ENCODE data around the gene HEXIM2. TPM values are rescaled to one million over a fixed set of nuclear protein-coding genes. Genes with fewer than 3 reads are reported as not detected.

The HEXIM2 gene
- total RNA-seq, 2 experiments from 2014 or later: 3.5 TPM

Small RNAs within 50 kb of the gene (microRNA-seq; reads per million reads assigned to microRNA genes)
- gene MIR6784 (ENCODE audit: borderline microRNAs expressed, borderline replicate concordance): not detected

Other genes with a start within 250 kb of the HEXIM2 start
- not detected for gene GFAP, start 246.4 kb upstream of the HEXIM2 start, total RNA-seq
- gene KIF18B, start 214.1 kb upstream of the HEXIM2 start, total RNA-seq: 10 to 100 TPM; 54.9 to 55.4 TPM
- under 1 TPM; 0.36 to 0.40 TPM for gene C1QL1, start 193.6 kb upstream of the HEXIM2 start, total RNA-seq
- 10 to 100 TPM; 38.1 to 38.9 TPM for gene DCAKD, start 110.2 kb upstream of the HEXIM2 start, total RNA-seq
- 100 to 1,000 TPM; 234 to 235 TPM for gene NMT1, start 100.6 kb upstream of the HEXIM2 start, total RNA-seq
- 1 to 10 TPM; 2.4 TPM for gene PLCD3, start 29.4 kb upstream of the HEXIM2 start, total RNA-seq
- gene ACBD4, start 26.2 kb upstream of the HEXIM2 start, total RNA-seq: 10 to 100 TPM; 12.3 to 12.7 TPM
- 10 to 100 TPM; 24.3 to 24.7 TPM for gene HEXIM1, start 13.4 kb upstream of the HEXIM2 start, total RNA-seq
- 100 to 1,000 TPM; 228 to 242 TPM for gene FMNL1, start 60.0 kb downstream of the HEXIM2 start, total RNA-seq
- gene SPATA32, start 100.2 kb downstream of the HEXIM2 start, total RNA-seq: under 1 TPM in 1 of 2 experiments, not detected in 1; 0.12 TPM
- gene MAP3K14, start 155.1 kb downstream of the HEXIM2 start, total RNA-seq: 10 to 100 TPM; 45.5 to 52.0 TPM